HG03558 (cell line): ENCODE data around the gene ANKMY1.
"Not testable (repeated sequence)": the region's sequence is repeated elsewhere in the genome, so short reads cannot be mapped to it uniquely, and the experiment has no call there.

Experiments
- ATAC-seq: cut with Tn5 transposase; IDR thresholded peaks from one replicate; pipeline ENCODE4 v1.9.1; 2021; ENCODE audit warnings: moderate number of reproducible peaks; ENCODE audit not compliant: unreplicated experiment; ENCODE audit errors: extremely low read depth

The ANKMY1 gene

DNA sequence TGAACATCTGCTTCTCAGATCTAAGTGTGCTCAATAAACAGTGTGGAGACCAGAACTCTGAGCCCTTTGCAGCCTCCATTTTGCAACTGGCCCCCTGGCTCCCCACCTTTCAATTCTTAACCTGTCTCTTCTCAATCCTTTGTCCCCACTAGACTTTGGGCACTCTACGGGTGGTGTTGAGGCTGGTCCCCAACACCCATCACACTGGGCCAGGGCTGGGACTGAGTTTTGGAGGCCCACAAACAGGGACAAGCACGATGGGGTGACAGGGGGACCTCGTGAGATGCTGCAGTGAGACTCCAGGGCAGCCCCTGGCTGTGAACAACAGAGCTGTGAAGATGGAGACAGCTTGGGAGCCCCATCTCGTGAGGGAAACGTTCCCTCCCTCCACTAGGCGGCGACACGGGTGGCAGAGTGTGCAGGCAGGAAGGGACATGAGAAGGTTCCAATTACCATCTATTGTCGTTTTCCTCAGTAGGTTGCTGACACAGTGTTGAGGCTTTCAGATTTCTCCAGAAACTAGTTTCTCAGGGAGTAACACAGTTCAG lies 1.2 kb downstream of the ANKMY1 start:
- no peak for ATAC-seq

DNA sequence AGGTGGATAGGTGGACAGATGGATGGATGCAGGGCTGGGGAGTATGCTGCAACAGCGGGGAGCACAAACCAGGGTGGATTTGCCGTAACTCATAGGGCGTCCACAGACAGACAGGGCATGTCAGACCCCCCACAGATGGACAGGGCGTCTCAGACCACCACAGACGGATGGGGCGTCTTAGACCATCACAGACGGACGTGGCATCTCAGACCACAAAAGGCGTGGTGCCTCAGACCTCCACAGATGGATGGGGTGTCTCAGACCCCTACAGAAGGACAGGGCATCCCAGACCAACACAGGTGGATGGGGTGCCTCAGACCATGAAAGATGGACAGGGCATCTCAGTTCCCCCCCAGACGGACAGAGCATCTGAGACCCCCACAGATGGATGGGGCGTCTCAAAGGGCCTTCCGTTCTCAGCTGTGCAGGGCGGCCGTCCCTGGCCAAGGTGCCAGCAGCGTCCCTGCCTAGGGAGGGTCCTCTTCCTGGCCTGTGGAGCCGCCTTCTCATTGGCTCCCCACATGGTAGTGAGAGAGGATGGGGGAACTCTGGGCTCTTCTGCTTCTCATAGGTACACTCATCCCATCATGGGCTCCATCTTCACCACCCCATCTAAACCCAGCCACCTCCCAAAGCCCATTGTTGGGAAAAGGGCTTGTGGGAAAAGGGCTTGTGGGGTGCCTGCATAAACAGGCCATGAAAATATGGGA lies 2.1 kb downstream of the ANKMY1 start:
- ATAC-seq: no peak

- no peak for ATAC-seq
These were observed 2.9 kb downstream of the ANKMY1 start for GRCh38 chr2:240554767-240555493.

GRCh38 chr2:240553956-240554480 lies 3.8 kb downstream of the ANKMY1 start:
- ATAC-seq: no peak

GRCh38 chr2:240551811-240552210 lies 6.0 kb downstream of the ANKMY1 start:
- no peak for ATAC-seq

GRCh38 chr2:240551288-240551687 lies 6.5 kb downstream of the ANKMY1 start:
- ATAC-seq: no peak

GRCh38 chr2:240539906-240540305 lies 17.9 kb downstream of the ANKMY1 start:
- ATAC-seq: no peak

DNA sequence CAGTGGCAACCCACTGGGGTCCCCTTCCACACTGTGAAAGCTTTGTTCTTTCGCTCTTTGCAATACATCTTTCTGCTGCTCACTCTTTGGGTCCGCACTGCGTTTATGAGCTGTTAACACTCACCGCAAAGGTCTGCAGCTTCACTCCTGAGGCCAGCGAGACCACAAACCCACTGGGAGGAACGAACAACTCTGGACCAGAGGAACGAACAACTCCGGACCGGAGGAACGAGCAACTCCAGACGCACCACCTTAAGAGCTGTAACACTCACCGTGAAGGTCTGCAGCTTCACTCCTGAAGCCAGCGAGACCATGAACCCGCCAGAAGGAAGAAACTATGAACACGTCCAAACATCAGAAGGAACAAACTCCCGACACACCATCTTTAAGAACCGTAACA lies 18.7 kb downstream of the ANKMY1 start:
- not testable (repeated sequence) for ATAC-seq

GRCh38 chr2:240538031-240538780 lies 19.6 kb downstream of the ANKMY1 start:
- no peak for ATAC-seq

GRCh38 chr2:240532031-240532775 lies 25.6 kb downstream of the ANKMY1 start:
- ATAC-seq: no peak

DNA sequence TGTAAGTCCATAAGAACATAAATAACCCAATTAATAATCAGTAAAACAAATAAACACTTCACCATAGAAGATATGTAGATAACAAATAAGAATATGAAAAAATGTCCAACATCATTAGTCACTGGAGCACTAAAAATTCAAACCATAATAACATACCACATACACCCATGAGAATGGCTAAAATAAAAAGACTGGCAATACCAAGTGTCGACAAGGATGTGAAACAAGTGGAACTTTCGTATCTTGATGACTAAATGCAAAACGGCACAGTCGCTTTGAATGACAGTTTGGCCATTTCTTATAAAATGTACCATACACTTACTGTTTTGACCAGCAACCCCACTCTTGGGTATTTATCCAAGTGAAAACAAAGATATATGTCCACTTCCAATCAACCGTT lies 26.8 kb downstream of the ANKMY1 start:
- no peak for ATAC-seq

GRCh38 chr2:240530181-240530580 lies 27.6 kb downstream of the ANKMY1 start:
- ATAC-seq: no peak

- no peak for ATAC-seq
These were observed 28.3 kb downstream of the ANKMY1 start for GRCh38 chr2:240529344-240529999.

GRCh38 chr2:240528406-240529040 lies 29.3 kb downstream of the ANKMY1 start:
- ATAC-seq: no peak

DNA sequence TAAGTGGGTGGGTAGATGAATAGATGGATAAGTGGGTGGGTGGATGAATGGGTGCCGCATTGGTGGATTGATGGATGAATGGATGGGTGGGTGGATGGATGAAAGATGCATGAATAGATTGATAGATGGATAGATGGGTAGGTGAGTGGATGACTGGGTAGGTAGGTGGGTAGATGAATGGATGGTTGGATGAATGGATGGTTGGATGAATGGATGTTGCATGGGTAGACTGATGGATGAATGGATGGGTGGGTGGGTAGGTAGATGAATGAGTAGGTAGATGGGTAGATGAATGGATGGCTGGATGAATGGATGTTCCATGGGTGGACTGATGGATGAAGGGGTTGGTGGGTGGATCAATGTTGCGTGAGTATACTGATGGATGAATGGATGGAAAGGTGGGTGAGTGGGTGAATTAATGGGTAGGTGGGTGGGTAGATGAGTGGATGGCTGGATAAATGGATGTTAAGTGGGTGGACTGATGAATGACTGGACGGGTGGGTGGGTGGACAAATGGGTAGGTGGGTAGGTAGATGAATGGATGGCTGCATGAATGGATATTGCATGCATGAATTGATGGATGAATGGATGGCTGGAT lies 30.5 kb downstream of the ANKMY1 start:
- ATAC-seq: no peak

DNA sequence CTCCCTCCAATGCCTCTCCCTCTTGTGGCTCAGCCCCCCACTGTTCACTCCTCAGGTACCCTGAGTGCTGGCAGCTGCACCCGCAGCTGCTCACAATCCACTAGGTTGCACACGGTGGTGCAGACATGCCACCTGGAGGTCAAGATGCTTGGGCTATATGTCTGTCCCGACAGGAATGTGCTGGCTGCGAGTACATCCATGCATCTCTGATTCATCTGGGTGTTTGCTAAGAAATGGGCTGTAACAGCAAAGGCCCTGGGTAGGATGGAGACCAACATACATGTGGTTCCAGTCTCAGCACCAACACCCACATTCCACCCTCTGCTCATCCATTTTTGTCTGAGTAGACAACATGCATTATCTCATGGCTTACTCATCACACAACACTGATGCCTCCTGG lies 31.3 kb downstream of the ANKMY1 start:
- ATAC-seq: no peak

- no peak for ATAC-seq
These were observed 32.0 kb downstream of the ANKMY1 start for GRCh38 chr2:240525802-240526201.

- ATAC-seq: no peak
These were observed 32.6 kb downstream of the ANKMY1 start for GRCh38 chr2:240524963-240525718.
